Neural cell (in vitro differentiated cells): ENCODE data around the gene DISP1. TPM values are rescaled to one million over a fixed set of nuclear protein-coding genes. Genes with fewer than 3 reads are reported as not detected.

ENCODE experiments used
- H2AFZ ChIP-seq: fragments of 200-600, 300-800 bp; sonication (generic), shearing (Covaris generic); 2 replicates; pipeline ENCODE4 v1.6.0; 2014; ENCODE audit warnings: low read depth, mild to moderate bottlenecking, antibody characterized with exemption, low read length, moderate library complexity
- H3F3A ChIP-seq: fragments of 200-600 bp; shearing (Covaris generic); 2 replicates; pipeline ENCODE4 v1.6.1; 2016; ENCODE audit warnings: mild to moderate bottlenecking, moderate library complexity, mixed read lengths, antibody characterized with exemption, low read length; ENCODE audit not compliant: insufficient read depth, poor library complexity, severe bottlenecking
- H3K27ac ChIP-seq: fragments of 200-600, 300-800 bp; sonication (generic), shearing (Covaris generic); 2 replicates; pipeline ENCODE4 v1.5.1; 2014; ENCODE audit warnings: mild to moderate bottlenecking, low read length, moderate library complexity
- H3K27me3 ChIP-seq: fragments of 300-800, 200-600 bp; sonication (generic), shearing (Covaris generic); 2 replicates; pipeline ENCODE4 v1.6.0; 2014; ENCODE audit warnings: mild to moderate bottlenecking, low read depth, low read length, moderate library complexity; ENCODE audit not compliant: insufficient read depth
- H3K36me3 ChIP-seq: fragments of 300-800, 200-600 bp; sonication (generic), shearing (Covaris generic); 2 replicates; pipeline ENCODE4 v1.5.1; 2014; ENCODE audit warnings: mild to moderate bottlenecking, antibody characterized with exemption, low read length, moderate library complexity; ENCODE audit not compliant: insufficient read depth
- H3K4me2 ChIP-seq: fragments of 300-800, 200-600 bp; sonication (generic), shearing (Covaris generic); 2 replicates; pipeline ENCODE4 v1.6.0; 2014; ENCODE audit warnings: mild to moderate bottlenecking, low read length
- H3K4me3 ChIP-seq: fragments of 300-800, 200-600 bp; sonication (generic), shearing (Covaris generic); 2 replicates; pipeline ENCODE4 v1.5.1; 2014; ENCODE audit warnings: mild to moderate bottlenecking, low read length, moderate library complexity
- H3K79me2 ChIP-seq: fragments of 200-600 bp; shearing (Covaris generic); replicated peaks from 2 replicates; pipeline ENCODE4 v1.6.0; 2014; ENCODE audit warnings: mild to moderate bottlenecking, low read length, moderate library complexity; ENCODE audit not compliant: insufficient read depth
- H3K9ac ChIP-seq: fragments of 300-800, 200-600 bp; sonication (generic), shearing (Covaris generic); 2 replicates; pipeline ENCODE4 v1.6.1; 2016; ENCODE audit warnings: mild to moderate bottlenecking, low read length, mixed read lengths
- H3K9me2 ChIP-seq: fragments of 200-600 bp; shearing (Covaris generic); 2 replicates; pipeline ENCODE4 v1.6.1; 2016; ENCODE audit warnings: mild to moderate bottlenecking, low read length, mixed read lengths; ENCODE audit not compliant: insufficient read depth
- H3K9me3 ChIP-seq: fragments of 200-600, 300-800 bp; sonication (generic), shearing (Covaris generic); 2 replicates; pipeline ENCODE4 v1.6.1; 2016; ENCODE audit warnings: mild to moderate bottlenecking, mixed run types, low read length, moderate library complexity, mixed read lengths
- H4K20me1 ChIP-seq: fragments of 200-600 bp; shearing (Covaris generic); 2 replicates; pipeline ENCODE4 v1.6.1; 2016; ENCODE audit warnings: mild to moderate bottlenecking, mixed run types; ENCODE audit not compliant: insufficient read depth
- CTCF ChIP-seq: fragments of 450-650 bp; IDR thresholded peaks from 2 replicates; pipeline ENCODE4 v1.5.1; 2014; ENCODE audit warnings: antibody characterized with exemption, mild to moderate bottlenecking, moderate library complexity; ENCODE audit not compliant: poor library complexity, severe bottlenecking
- EP300 ChIP-seq: fragments of 450-650 bp; conservative IDR thresholded peaks from 2 replicates; pipeline ENCODE4 v1.6.1; 2014; ENCODE audit warnings: antibody characterized with exemption, mild to moderate bottlenecking, moderate library complexity; ENCODE audit not compliant: poor library complexity, severe bottlenecking
- EZH2 ChIP-seq: fragments of 200-600, 300-800 bp; shearing (Covaris generic), sonication (generic); IDR thresholded peaks from 2 replicates; pipeline ENCODE4 v1.6.1; 2014; ENCODE audit warnings: antibody characterized with exemption, low read length, borderline replicate concordance, mild to moderate bottlenecking; ENCODE audit not compliant: insufficient read depth, poor library complexity, severe bottlenecking
- MXI1 ChIP-seq: fragments of 450-650 bp; conservative IDR thresholded peaks from 2 replicates; pipeline ENCODE4 v1.6.1; 2014; ENCODE audit warnings: antibody characterized with exemption, mild to moderate bottlenecking; ENCODE audit not compliant: poor library complexity, severe bottlenecking
- POLR2AphosphoS5 ChIP-seq: IDR thresholded peaks from 2 replicates; pipeline ENCODE4 v1.6.1; 2012
- RAD21 ChIP-seq: fragments of 450-650 bp; conservative IDR thresholded peaks from 2 replicates; pipeline ENCODE4 v1.6.1; 2014; ENCODE audit warnings: antibody characterized with exemption, mild to moderate bottlenecking, moderate library complexity
- REST ChIP-seq: IDR thresholded peaks from 2 replicates; pipeline ENCODE4 v1.6.1; 2012; ENCODE audit warnings: borderline replicate concordance
- SMC3 ChIP-seq: fragments of 450-650 bp; conservative IDR thresholded peaks from 2 replicates; pipeline ENCODE4 v1.6.1; 2014; ENCODE audit warnings: antibody characterized with exemption, mild to moderate bottlenecking, moderate library complexity; ENCODE audit not compliant: poor library complexity
- TAF1 ChIP-seq: IDR thresholded peaks from 2 replicates; pipeline ENCODE4 v1.6.1; 2012; ENCODE audit warnings: low read depth
- polyA minus RNA-seq: library from RNA; depleted of rRNA, polyadenylated mRNA; stranded (reverse); fragments of >200 nt; gene quantifications from 2 replicates; pipeline ENCODE4 v1.2.3, GENCODE V29; 2014
- polyA plus RNA-seq: library from polyadenylated mRNA; depleted of rRNA; stranded (reverse); fragments of >200 nt; gene quantifications from 2 replicates; pipeline ENCODE4 v1.2.3, GENCODE V29; 2014

The DISP1 gene
- polyA plus RNA-seq (3.9 and 4.8 TPM in 2 replicates), polyA minus RNA-seq (13.1 and 16.1 TPM in 2 replicates)

GRCh38 chr1:222814536-222815439 lies at the start of gene DISP1:
TSS of gene DISP1 (plus strand) at chr1:222815039. CDS start at chr1:222942824, 127,785 bp downstream.
- Histone ChIP-seq H3K79me2 (peaks cover 29% of the 10 kb centered on the region), H3K9ac (peak within 1 kb of the TSS; percentile 80), H3K9me3 (no peaks in the 10 kb centered on the region), H3K4me2 (peak within 1 kb of the TSS; percentile 71), H3K4me3 (peak within 1 kb of the TSS; percentile 91), H3K27me3 (no peaks in the 10 kb centered on the region), H3K36me3 (no peaks in the 10 kb centered on the region), H4K20me1 (no peaks in the 10 kb centered on the region), H3F3A (no peaks in the 10 kb centered on the region), H2AFZ (peak within 1 kb of the TSS; percentile 94), H3K27ac (peak within 1 kb of the TSS; percentile 79), H3K9me2 (no peaks in the 10 kb centered on the region)
- TF ChIP-seq TAF1: no peak
- no peak for TF ChIP-seq CTCF
- peak; percentile 1 for TF ChIP-seq SMC3
- TF ChIP-seq MXI1: peak; percentile 53
- TF ChIP-seq REST: peak; percentile 27
- TF ChIP-seq RAD21: peak; percentile 37
- peak; percentile 63 for TF ChIP-seq POLR2AphosphoS5
- no peak for TF ChIP-seq EP300
- no peak for TF ChIP-seq EZH2

GRCh38 chr1:222767152-222767571 lies 47.7 kb upstream of the DISP1 start:
- H3K9me3 ChIP-seq: peaks cover 6% of the 10 kb centered on the region
- no peaks in the 10 kb centered on the region for H3K36me3 ChIP-seq
- no peaks in the 10 kb centered on the region for H3K27me3 ChIP-seq
- no peak overlapping the region for H2AFZ ChIP-seq
- no peaks in the 10 kb centered on the region for H3K79me2 ChIP-seq
- H3K9me2 ChIP-seq: no peaks in the 10 kb centered on the region
- no peak for TF ChIP-seq TAF1
- no peaks in the 10 kb centered on the region for H3F3A ChIP-seq
- no peak overlapping the region for H3K9ac ChIP-seq
- no peak overlapping the region for H3K4me2 ChIP-seq
- H4K20me1 ChIP-seq: no peaks in the 10 kb centered on the region
- H3K27ac ChIP-seq: no peak overlapping the region
- no peak overlapping the region for H3K4me3 ChIP-seq
